SK-N-SH (cell line): Measurements from ENCODE around the gene TFB2M. TPM values are rescaled to one million over a fixed set of nuclear protein-coding genes. Genes with fewer than 3 reads are reported as not detected.

ENCODE experiments used
- CTCF ChIA-PET: fragments of 300-600, 350-600 bp; formaldehyde crosslinking; extraction: SDS; loops from one replicate; lab custom pipeline; 2021; lab: Yijun Ruan, JAX
- POLR2A ChIA-PET: fragments of 350-600 bp; sonication (Branson Sonifier 250); formaldehyde crosslinking; extraction: SDS; loops from one replicate; lab custom pipeline; 2020; ENCODE audit warnings: antibody characterized with exemption, inconsistent platforms; lab: Yijun Ruan, JAX
- DNase-seq: peaks from one replicate; pipeline ENCODE4 v3.0.0; 2012
- H2AFZ ChIP-seq: fragments of 200-600 bp; sonication (generic); 2 replicates; pipeline ENCODE4 v1.8.1; 2016; ENCODE audit warnings: antibody characterized with exemption, mild to moderate bottlenecking, low read depth
- H3F3A ChIP-seq: fragments of 200-600 bp; sonication (generic); replicated peaks from 2 replicates; pipeline ENCODE3; 2016; ENCODE audit warnings: antibody characterized with exemption, mild to moderate bottlenecking; ENCODE audit not compliant: insufficient read depth
- H3K27ac ChIP-seq, 2 experiments: fragments of 200-500 bp in 1 of 2; fragments of 200-600 bp in 1 of 2; sonication (Bioruptor generic) in 1 of 2; sonication (generic), shearing (Covaris generic) in 1 of 2; 2 replicates each; pipeline versions ENCODE4 v1.5.1 to v1.6.1; 2014 to 2016; ENCODE audit warnings: low read depth in 2 of 2, inconsistent platforms in 1 of 2, low read length in 1 of 2, mild to moderate bottlenecking in 1 of 2, mixed read lengths in 1 of 2
- H3K27me3 ChIP-seq: fragments of 200-600 bp; sonication (generic), shearing (Covaris generic); 2 replicates; pipeline ENCODE4 v1.6.1; 2016; ENCODE audit warnings: mixed run types; ENCODE audit not compliant: insufficient read depth
- H3K36me3 ChIP-seq, 2 experiments: fragments of 200-500 bp in 1 of 2; fragments of 200-600 bp in 1 of 2; sonication (Bioruptor generic) in 1 of 2; sonication (generic) in 1 of 2; replicated peaks in 1 of 2; 2 replicates each; pipeline versions ENCODE3 to v1.5.1; 2014 to 2016; ENCODE audit warnings: low read length in 1 of 2, mild to moderate bottlenecking in 1 of 2; ENCODE audit not compliant: insufficient read depth in 2 of 2, control insufficient read depth in 1 of 2
- H3K4me1 ChIP-seq, 2 experiments: fragments of 200-500 bp in 1 of 2; fragments of 200-600 bp in 1 of 2; sonication (Bioruptor generic) in 1 of 2; sonication (generic), shearing (Covaris generic) in 1 of 2; 2 replicates each; pipeline versions ENCODE4 v1.5.1 to v1.6.1; 2014 to 2016; ENCODE audit warnings: low read depth in 1 of 2, low read length in 1 of 2, mixed run types in 1 of 2; ENCODE audit not compliant: insufficient read depth in 2 of 2, control insufficient read depth in 1 of 2
- H3K4me2 ChIP-seq: fragments of 200-600 bp; sonication (generic), shearing (Covaris generic); 2 replicates; pipeline ENCODE4 v1.6.1; 2017; ENCODE audit warnings: mixed run types
- H3K4me3 ChIP-seq, 2 experiments: fragments of 200-500 bp in 1 of 2; fragments of 200-600 bp in 1 of 2; sonication (Bioruptor generic) in 1 of 2; sonication (generic), shearing (Covaris generic) in 1 of 2; 2 replicates each; pipeline versions ENCODE4 v1.5.1 to v1.8.1; 2014 to 2016; ENCODE audit warnings: low read depth in 2 of 2, inconsistent platforms in 1 of 2, low read length in 1 of 2, mild to moderate bottlenecking in 1 of 2, mixed read lengths in 1 of 2, moderate library complexity in 1 of 2
- H3K79me2 ChIP-seq: fragments of 200-600 bp; sonication (generic); 2 replicates; pipeline ENCODE4 v1.8.1; 2017; ENCODE audit warnings: mild to moderate bottlenecking; ENCODE audit not compliant: insufficient read depth
- H3K9ac ChIP-seq: fragments of 200-600 bp; sonication (generic); 2 replicates; pipeline ENCODE4 v1.6.1; 2017; ENCODE audit warnings: mixed run types
- H3K9me2 ChIP-seq: fragments of 200-600 bp; sonication (generic); 2 replicates; pipeline ENCODE4 v1.6.1; 2017; ENCODE audit warnings: mixed run types
- H3K9me3 ChIP-seq: fragments of 200-600 bp; sonication (generic); 2 replicates; pipeline ENCODE4 v1.6.1; 2017; ENCODE audit warnings: mixed run types, mild to moderate bottlenecking, moderate library complexity
- H4K20me1 ChIP-seq: fragments of 200-600 bp; sonication (generic); 2 replicates; pipeline ENCODE4 v1.6.1; 2017; ENCODE audit warnings: mild to moderate bottlenecking, mixed run types; ENCODE audit not compliant: insufficient read depth
- CTCF ChIP-seq: fragments of 200-600 bp; sonication (generic); IDR thresholded peaks from 2 replicates; pipeline ENCODE4 v1.6.1; 2017; ENCODE audit warnings: antibody characterized with exemption, mild to moderate bottlenecking, moderate library complexity
- ELF1 ChIP-seq: IDR thresholded peaks from 2 replicates; pipeline ENCODE4 v1.4.0; 2012
- EP300 ChIP-seq, 2 experiments: IDR thresholded peaks; 2 replicates each; pipeline versions ENCODE4 v1.4.0 to v1.6.1; 2012; ENCODE audit warnings: borderline replicate concordance in 1 of 2, low read depth in 1 of 2, low read length in 1 of 2
- FOSL2 ChIP-seq: IDR thresholded peaks from 2 replicates; pipeline ENCODE4 v1.4.0; 2012; ENCODE audit warnings: low read depth, mild to moderate bottlenecking, moderate library complexity, borderline replicate concordance
- FOXM1 ChIP-seq: IDR thresholded peaks from 2 replicates; pipeline ENCODE4 v1.4.0; 2012; ENCODE audit warnings: low read depth, mild to moderate bottlenecking
- GATA2 ChIP-seq: sonication (generic); formaldehyde crosslinking; IDR thresholded peaks from 2 replicates; pipeline ENCODE4 v1.5.0; 2020; ENCODE audit warnings: mild to moderate bottlenecking, missing genetic modification reagents
- MEF2A ChIP-seq: IDR thresholded peaks from 2 replicates; pipeline ENCODE4 v1.4.0; 2012; ENCODE audit warnings: low read depth, borderline replicate concordance
- MXI1 ChIP-seq: IDR thresholded peaks from 2 replicates; pipeline ENCODE4 v1.6.1; 2012; ENCODE audit warnings: mild to moderate bottlenecking, low read depth, low read length, improper control_type of control experiment
- NRF1 ChIP-seq: IDR thresholded peaks from 2 replicates; pipeline ENCODE4 v1.6.1; 2012; ENCODE audit warnings: low read depth, mild to moderate bottlenecking, low read length
- RAD21 ChIP-seq: IDR thresholded peaks from 2 replicates; pipeline ENCODE4 v1.6.1; 2012; ENCODE audit warnings: mild to moderate bottlenecking, low read length
- RCOR1 ChIP-seq: fragments of 150-350 bp; IDR thresholded peaks from 2 replicates; pipeline ENCODE4 v1.6.1; 2017; ENCODE audit warnings: antibody characterized with exemption, low read length
- RFX5 ChIP-seq: IDR thresholded peaks from 2 replicates; pipeline ENCODE4 v1.6.1; 2012; ENCODE audit warnings: mild to moderate bottlenecking, improper control_type of control experiment, low read length
- RXRA ChIP-seq: IDR thresholded peaks from 2 replicates; pipeline ENCODE4 v1.4.0; 2012; ENCODE audit warnings: low read depth, mild to moderate bottlenecking, borderline replicate concordance
- SMC3 ChIP-seq: IDR thresholded peaks from 2 replicates; pipeline ENCODE4 v1.6.1; 2012; ENCODE audit warnings: low read depth, low read length, improper control_type of control experiment
- TAF1 ChIP-seq: IDR thresholded peaks from 2 replicates; pipeline ENCODE4 v1.6.1; 2012; ENCODE audit warnings: low read depth, mild to moderate bottlenecking, low read length, moderate library complexity, borderline replicate concordance
- USF2 ChIP-seq: fragments of 150-350 bp; IDR thresholded peaks from 2 replicates; pipeline ENCODE4 v1.6.1; 2017; ENCODE audit warnings: antibody characterized with exemption, low read length, low read depth, borderline replicate concordance
- YY1 ChIP-seq: IDR thresholded peaks from 2 replicates; pipeline ENCODE4 v1.4.0; 2012; ENCODE audit warnings: low read depth, mild to moderate bottlenecking
- WGBS: methylation state at CpG from one replicate; pipeline ENCODE4 v1.1.6; 2017; ENCODE audit warnings: low lambda C conversion rate; 5-methylcytosine and 5-hydroxymethylcytosine counted together
- polyA plus RNA-seq, 3 experiments: library from polyadenylated mRNA; depleted of rRNA; stranded (reverse); fragments of >200 nt; gene quantifications; 2 replicates each; pipeline ENCODE4 v1.2.3, GENCODE V29; 2012
- TF ChIP-seq, protein P1 (sequence below): fragments of 150-350 bp; IDR thresholded peaks from 2 replicates; pipeline ENCODE4 v1.6.1; 2016; ENCODE audit warnings: mild to moderate bottlenecking, low read depth, low read length
- TF ChIP-seq, protein P2 (sequence below): IDR thresholded peaks from 2 replicates; pipeline ENCODE4 v1.4.0; 2012; ENCODE audit warnings: low read depth, borderline replicate concordance

The TFB2M gene
- polyA plus RNA-seq, 1 of the 3 experiments (the other 2 are of a cell fraction) = 17.3 TPM

- ChIA-PET POLR2A (interaction anchor here (1.2 kb wide), 1 partner anchor 8 kb away, joined by 3 read pairs; no protein-coding TSS in a partner anchor), CTCF (interaction anchor here (0.9 to 1.8 kb wide), 3 partner anchors 12 to 122 kb away, joined by 3 read pairs; no protein-coding TSS in a partner anchor)
- H3K27me3 ChIP-seq = no peaks in the 10 kb centered on the region
- H3K36me3 ChIP-seq = peaks cover 13 to 21% of the 10 kb centered on the region in 2 experiments
- H4K20me1 ChIP-seq = no peaks in the 10 kb centered on the region
- H3K9ac ChIP-seq = peak overlapping the region; percentile 96
- H3K4me2 ChIP-seq = peak overlapping the region; percentile 92
- no peak for DNase-seq
- H3K27ac ChIP-seq = peak overlapping the region; percentile 93 to 97
- peaks cover 21% of the 10 kb centered on the region for H3F3A ChIP-seq
- no peaks in the 10 kb centered on the region for H3K9me3 ChIP-seq
- peaks cover 96% of the 10 kb centered on the region for H3K79me2 ChIP-seq
- H3K4me1 ChIP-seq = peaks cover 11 to 13% of the 10 kb centered on the region in 2 experiments; a peak in 3 of 4 replicates
- H3K9me2 ChIP-seq = no peaks in the 10 kb centered on the region
- TF ChIP-seq EP300 (IDR thresholded peaks at IDR 0.05; ENCODE audit: borderline replicate concordance in 1 of 2, low read depth in 1 of 2, low read length in 1 of 2) (no peak), MXI1 (no peak), RCOR1 (no peak), USF2 (no peak), FOSL2 (no peak), CTCF (no peak), YY1 (no peak)
- TF ChIP-seq, protein P1, sequence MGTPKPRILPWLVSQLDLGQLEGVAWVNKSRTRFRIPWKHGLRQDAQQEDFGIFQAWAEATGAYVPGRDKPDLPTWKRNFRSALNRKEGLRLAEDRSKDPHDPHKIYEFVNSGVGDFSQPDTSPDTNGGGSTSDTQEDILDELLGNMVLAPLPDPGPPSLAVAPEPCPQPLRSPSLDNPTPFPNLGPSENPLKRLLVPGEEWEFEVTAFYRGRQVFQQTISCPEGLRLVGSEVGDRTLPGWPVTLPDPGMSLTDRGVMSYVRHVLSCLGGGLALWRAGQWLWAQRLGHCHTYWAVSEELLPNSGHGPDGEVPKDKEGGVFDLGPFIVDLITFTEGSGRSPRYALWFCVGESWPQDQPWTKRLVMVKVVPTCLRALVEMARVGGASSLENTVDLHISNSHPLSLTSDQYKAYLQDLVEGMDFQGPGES = no peak
- peak overlapping the region; percentile 90 to 96 for H3K4me3 ChIP-seq
- 39% methylated on average over 4 of the region's 4 CpGs for WGBS
- no peak overlapping the region for H2AFZ ChIP-seq
Observed at GRCh38 chr1:246567646-246568235, 1.7 kb upstream of the TFB2M start.

- peak overlapping the region; percentile 93 to 97 for H3K27ac ChIP-seq
- ChIA-PET POLR2A (interaction anchor here (0.6 to 1.2 kb wide), 3 partner anchors 9 to 493 kb away, joined by 3 to 4 read pairs (median 3); no protein-coding TSS in a partner anchor), CTCF (interaction anchor here (0.9 to 1.8 kb wide), 3 partner anchors 12 to 123 kb away, joined by 3 read pairs; no protein-coding TSS in a partner anchor)
- H3K4me2 ChIP-seq = peak overlapping the region; percentile 92
- H3K9me2 ChIP-seq = no peaks in the 10 kb centered on the region
- H3K9me3 ChIP-seq = no peaks in the 10 kb centered on the region
- peaks cover 17 to 25% of the 10 kb centered on the region in 2 experiments for H3K36me3 ChIP-seq
- peak; percentile 24 for DNase-seq
- peaks cover 21% of the 10 kb centered on the region for H3F3A ChIP-seq
- H3K4me1 ChIP-seq = peaks cover 11 to 13% of the 10 kb centered on the region in 2 experiments; a peak in 3 of 4 replicates
- H3K27me3 ChIP-seq = no peaks in the 10 kb centered on the region
- WGBS = 3% methylated on average over 24 of the region's 25 CpGs
- H2AFZ ChIP-seq = peak overlapping the region; percentile 74
- H3K79me2 ChIP-seq = peaks cover 96% of the 10 kb centered on the region
- peak overlapping the region; percentile 96 for H3K9ac ChIP-seq
- no peaks in the 10 kb centered on the region for H4K20me1 ChIP-seq
- peak overlapping the region; percentile 90 to 96 for H3K4me3 ChIP-seq
- no peak for TF ChIP-seq GATA2
- TF ChIP-seq FOSL2 = peak; percentile 60; the same call in 1 of the 2 replicates
- no peak for TF ChIP-seq RXRA
- TF ChIP-seq YY1 = no peak
- TF ChIP-seq MXI1 = no peak
- TF ChIP-seq FOXM1 = no peak
- TF ChIP-seq EP300 (IDR thresholded peaks at IDR 0.05; ENCODE audit: borderline replicate concordance in 1 of 2, low read depth in 1 of 2, low read length in 1 of 2) = no peak
- TF ChIP-seq, protein P2, sequence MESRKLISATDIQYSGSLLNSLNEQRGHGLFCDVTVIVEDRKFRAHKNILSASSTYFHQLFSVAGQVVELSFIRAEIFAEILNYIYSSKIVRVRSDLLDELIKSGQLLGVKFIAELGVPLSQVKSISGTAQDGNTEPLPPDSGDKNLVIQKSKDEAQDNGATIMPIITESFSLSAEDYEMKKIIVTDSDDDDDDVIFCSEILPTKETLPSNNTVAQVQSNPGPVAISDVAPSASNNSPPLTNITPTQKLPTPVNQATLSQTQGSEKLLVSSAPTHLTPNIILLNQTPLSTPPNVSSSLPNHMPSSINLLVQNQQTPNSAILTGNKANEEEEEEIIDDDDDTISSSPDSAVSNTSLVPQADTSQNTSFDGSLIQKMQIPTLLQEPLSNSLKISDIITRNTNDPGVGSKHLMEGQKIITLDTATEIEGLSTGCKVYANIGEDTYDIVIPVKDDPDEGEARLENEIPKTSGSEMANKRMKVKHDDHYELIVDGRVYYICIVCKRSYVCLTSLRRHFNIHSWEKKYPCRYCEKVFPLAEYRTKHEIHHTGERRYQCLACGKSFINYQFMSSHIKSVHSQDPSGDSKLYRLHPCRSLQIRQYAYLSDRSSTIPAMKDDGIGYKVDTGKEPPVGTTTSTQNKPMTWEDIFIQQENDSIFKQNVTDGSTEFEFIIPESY = no peak
- no peak for TF ChIP-seq MEF2A
- no peak for TF ChIP-seq ELF1
- no peak for TF ChIP-seq RFX5
- no peak for TF ChIP-seq RAD21
- no peak for TF ChIP-seq SMC3
- TF ChIP-seq NRF1 = no peak
- TF ChIP-seq TAF1 = peak; percentile 51; the same call in 1 of the 2 replicates
Observed at GRCh38 chr1:246566813-246567645, 968 bp upstream of the TFB2M start.
